K562 (cell line): ENCODE data around the gene JRKL. TPM values are rescaled to one million over a fixed set of nuclear protein-coding genes. Genes with fewer than 3 reads are reported as not detected.

Experiments
- HNRNPLL ChIP-seq: fragments of 200-400 bp; formaldehyde crosslinking; IDR thresholded peaks from 2 replicates; pipeline ENCODE4 v1.6.1; 2017; ENCODE audit warnings: low read length, low read depth, mild to moderate bottlenecking; ENCODE audit not compliant: poor library complexity, severe bottlenecking
- ILK ChIP-seq: fragments of 450-650 bp; IDR thresholded peaks from 2 replicates; pipeline ENCODE4 v1.6.1; 2016; ENCODE audit warnings: missing genetic modification characterization, low read depth, mild to moderate bottlenecking, missing compliant biosample characterization, moderate library complexity, borderline replicate concordance
- JUNB ChIP-seq: fragments of 450-650 bp; formaldehyde crosslinking; conservative IDR thresholded peaks from 2 replicates; pipeline ENCODE4 v1.4.0; 2020; ENCODE audit warnings: mild to moderate bottlenecking
- KDM1A ChIP-seq, 2 experiments: fragments of 450-650 bp; IDR thresholded peaks; 2 replicates each; pipeline ENCODE4 v1.6.1; 2016; ENCODE audit warnings: mild to moderate bottlenecking in 2 of 2
- NR2C2 ChIP-seq, 2 experiments: fragments of 200-800 bp in 1 of 2; sonication (Bioruptor generic) in 1 of 2; sonication (generic) in 1 of 2; formaldehyde crosslinking in 1 of 2; IDR thresholded peaks; 2 replicates each; pipeline versions ENCODE4 v1.6.1 to v1.8.0; 2016 to 2022; ENCODE audit warnings: mild to moderate bottlenecking in 1 of 2, missing compliant biosample characterization in 1 of 2, missing genetic modification characterization in 1 of 2, missing genetic modification reagents in 1 of 2
- NR4A1 ChIP-seq, 2 experiments: fragments of 250-450 bp in 1 of 2; fragments of 450-650 bp in 1 of 2; sonication (Bioruptor Pico) in 1 of 2; IDR thresholded peaks; 2 replicates each; pipeline versions ENCODE4 v1.4.0 to v1.6.1; 2016 to 2020; ENCODE audit warnings: mild to moderate bottlenecking in 2 of 2, missing compliant biosample characterization in 1 of 2, missing genetic modification characterization in 1 of 2, moderate library complexity in 1 of 2
- ZNF133 ChIP-seq: fragments of 250-450 bp; sonication (Bioruptor Pico); IDR thresholded peaks from 2 replicates; pipeline ENCODE4 v1.4.0; 2020; ENCODE audit warnings: mild to moderate bottlenecking
- ZNF253 ChIP-seq: fragments of 250-450 bp; sonication (Bioruptor Pico); conservative IDR thresholded peaks from 2 replicates; pipeline ENCODE4 v1.6.1; 2021; ENCODE audit warnings: mild to moderate bottlenecking
- ZNF311 ChIP-seq: fragments of 250-450 bp; sonication (Bioruptor Pico); IDR thresholded peaks from 2 replicates; pipeline ENCODE4 v1.4.0; 2020; ENCODE audit warnings: mild to moderate bottlenecking, moderate library complexity
- ZNF780A ChIP-seq: fragments of 250-450 bp; sonication (Bioruptor Pico); IDR thresholded peaks from 2 replicates; pipeline ENCODE4 v1.5.0; 2021; ENCODE audit warnings: mild to moderate bottlenecking
- polyA plus RNA-seq, 8 experiments: library from polyadenylated mRNA; depleted of rRNA in 4 of 8; stranded (reverse) in 5 of 8; unstranded in 3 of 8; fragments of >200 nt; fragmentation: Nextera tagmentation in 2 of 8; fragmentation: Illumina TruSeq in 1 of 8; extraction: Ambion mirVana in 2 of 8; extraction: Trizol in 1 of 8; gene quantifications; 2 replicates each; pipeline versions ENCODE4 v1.2.1 to v1.2.3, GENCODE V29; 2011 to 2014; ENCODE audit warnings: inconsistent platforms in 1 of 8, missing spikeins in 1 of 8
- total RNA-seq, 7 experiments: library from RNA; depleted of rRNA in 6 of 7; stranded (reverse); fragments of >200 nt in 6 of 7; fragmentation: Illumina TruSeq in 2 of 7; extraction: Trizol in 2 of 7; gene quantifications; 2 replicates each; pipeline versions ENCODE4 v1.2.1 to v1.2.3, GENCODE V29; 2011 to 2021; ENCODE audit warnings: low replicate concordance in 1 of 7
- TF ChIP-seq, protein P1 (sequence below), 2 experiments: fragments of 450-650 bp in 1 of 2; sonication (generic) in 1 of 2; formaldehyde crosslinking in 1 of 2; IDR thresholded peaks; 2 replicates each; pipeline versions ENCODE4 v1.7.1 to v1.9.0; 2016 to 2022; ENCODE audit warnings: inconsistent platforms in 1 of 2, mild to moderate bottlenecking in 1 of 2, missing genetic modification reagents in 1 of 2
- TF ChIP-seq, protein P2 (sequence below): fragments of 250-450 bp; sonication (Bioruptor Pico); IDR thresholded peaks from 2 replicates; pipeline ENCODE4 v1.9.0; 2021; ENCODE audit warnings: mild to moderate bottlenecking
- TF ChIP-seq, protein P3 (sequence below): fragments of 450-650 bp; formaldehyde crosslinking; IDR thresholded peaks from 2 replicates; pipeline ENCODE4 v1.4.0; 2022; ENCODE audit warnings: missing genetic modification characterization
- TF ChIP-seq, protein P4 (sequence below): sonication (generic); formaldehyde crosslinking; IDR thresholded peaks from 2 replicates; pipeline ENCODE4 v1.8.0; 2022; ENCODE audit warnings: missing genetic modification reagents, mild to moderate bottlenecking, borderline replicate concordance

The JRKL gene
- total and polyA plus RNA-seq, 9 of the 15 experiments (the other 6 are each of a cell fraction or from before 2014, with no cell fraction given), result 4.5 to 14.8 (median 8.5) TPM

DNA sequence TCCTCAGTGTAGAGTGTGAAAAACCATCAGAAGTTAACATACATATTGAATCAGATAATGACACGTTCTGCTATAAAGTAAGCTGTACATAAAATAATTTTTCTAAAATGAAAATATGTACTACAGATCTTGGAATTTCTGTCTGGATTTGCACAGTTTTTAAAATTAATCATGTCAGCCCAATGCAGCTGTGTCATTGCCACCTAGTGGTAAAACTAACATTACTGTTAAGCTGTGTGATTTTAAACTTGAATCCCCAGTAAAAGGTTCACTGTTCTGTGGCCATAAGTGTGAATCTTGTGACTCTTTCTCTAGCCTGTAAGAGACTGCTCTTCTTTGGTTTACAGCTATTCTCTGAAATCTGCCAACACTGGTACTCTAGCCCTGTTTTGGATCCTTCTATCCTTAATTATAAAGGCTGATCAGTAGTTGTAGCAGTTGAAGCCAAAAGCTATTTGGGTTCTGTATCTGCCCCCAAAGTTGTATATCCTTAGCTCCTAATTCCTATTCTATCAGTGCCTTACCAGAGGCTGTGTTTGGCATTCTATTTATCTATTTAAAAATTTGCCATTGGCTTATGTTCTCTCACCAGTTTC is 4.0 kb downstream of the JRKL start (continued):
- TF ChIP-seq, protein P1, sequence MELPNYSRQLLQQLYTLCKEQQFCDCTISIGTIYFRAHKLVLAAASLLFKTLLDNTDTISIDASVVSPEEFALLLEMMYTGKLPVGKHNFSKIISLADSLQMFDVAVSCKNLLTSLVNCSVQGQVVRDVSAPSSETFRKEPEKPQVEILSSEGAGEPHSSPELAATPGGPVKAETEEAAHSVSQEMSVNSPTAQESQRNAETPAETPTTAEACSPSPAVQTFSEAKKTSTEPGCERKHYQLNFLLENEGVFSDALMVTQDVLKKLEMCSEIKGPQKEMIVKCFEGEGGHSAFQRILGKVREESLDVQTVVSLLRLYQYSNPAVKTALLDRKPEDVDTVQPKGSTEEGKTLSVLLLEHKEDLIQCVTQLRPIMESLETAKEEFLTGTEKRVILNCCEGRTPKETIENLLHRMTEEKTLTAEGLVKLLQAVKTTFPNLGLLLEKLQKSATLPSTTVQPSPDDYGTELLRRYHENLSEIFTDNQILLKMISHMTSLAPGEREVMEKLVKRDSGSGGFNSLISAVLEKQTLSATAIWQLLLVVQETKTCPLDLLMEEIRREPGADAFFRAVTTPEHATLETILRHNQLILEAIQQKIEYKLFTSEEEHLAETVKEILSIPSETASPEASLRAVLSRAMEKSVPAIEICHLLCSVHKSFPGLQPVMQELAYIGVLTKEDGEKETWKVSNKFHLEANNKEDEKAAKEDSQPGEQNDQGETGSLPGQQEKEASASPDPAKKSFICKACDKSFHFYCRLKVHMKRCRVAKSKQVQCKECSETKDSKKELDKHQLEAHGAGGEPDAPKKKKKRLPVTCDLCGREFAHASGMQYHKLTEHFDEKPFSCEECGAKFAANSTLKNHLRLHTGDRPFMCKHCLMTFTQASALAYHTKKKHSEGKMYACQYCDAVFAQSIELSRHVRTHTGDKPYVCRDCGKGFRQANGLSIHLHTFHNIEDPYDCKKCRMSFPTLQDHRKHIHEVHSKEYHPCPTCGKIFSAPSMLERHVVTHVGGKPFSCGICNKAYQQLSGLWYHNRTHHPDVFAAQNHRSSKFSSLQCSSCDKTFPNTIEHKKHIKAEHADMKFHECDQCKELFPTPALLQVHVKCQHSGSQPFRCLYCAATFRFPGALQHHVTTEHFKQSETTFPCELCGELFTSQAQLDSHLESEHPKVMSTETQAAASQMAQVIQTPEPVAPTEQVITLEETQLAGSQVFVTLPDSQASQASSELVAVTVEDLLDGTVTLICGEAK (IDR thresholded peaks at IDR 0.05), result no peak
- TF ChIP-seq, protein P1 (CRISPR knock-in tag; IDR thresholded peaks at IDR 0.05), result no peak
- no peak for TF ChIP-seq ZNF253
- no peak for TF ChIP-seq HNRNPLL
- no peak for TF ChIP-seq JUNB (CRISPR knock-in tag)
- TF ChIP-seq, protein P2, sequence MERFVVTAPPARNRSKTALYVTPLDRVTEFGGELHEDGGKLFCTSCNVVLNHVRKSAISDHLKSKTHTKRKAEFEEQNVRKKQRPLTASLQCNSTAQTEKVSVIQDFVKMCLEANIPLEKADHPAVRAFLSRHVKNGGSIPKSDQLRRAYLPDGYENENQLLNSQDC (CRISPR knock-in tag), result no peak
- TF ChIP-seq ILK (tag), result no peak
- no peak for TF ChIP-seq ZNF780A (CRISPR knock-in tag)
- TF ChIP-seq, protein P3, sequence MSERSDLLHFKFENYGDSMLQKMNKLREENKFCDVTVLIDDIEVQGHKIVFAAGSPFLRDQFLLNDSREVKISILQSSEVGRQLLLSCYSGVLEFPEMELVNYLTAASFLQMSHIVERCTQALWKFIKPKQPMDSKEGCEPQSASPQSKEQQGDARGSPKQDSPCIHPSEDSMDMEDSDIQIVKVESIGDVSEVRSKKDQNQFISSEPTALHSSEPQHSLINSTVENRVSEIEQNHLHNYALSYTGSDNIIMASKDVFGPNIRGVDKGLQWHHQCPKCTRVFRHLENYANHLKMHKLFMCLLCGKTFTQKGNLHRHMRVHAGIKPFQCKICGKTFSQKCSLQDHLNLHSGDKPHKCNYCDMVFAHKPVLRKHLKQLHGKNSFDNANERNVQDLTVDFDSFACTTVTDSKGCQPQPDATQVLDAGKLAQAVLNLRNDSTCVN (CRISPR knock-in tag), result no peak
- TF ChIP-seq KDM1A (IDR thresholded peaks at IDR 0.05), result no peak
- TF ChIP-seq NR4A1 (CRISPR knock-in tag; IDR thresholded peaks at IDR 0.05), result no peak
- TF ChIP-seq NR4A1 (tag; IDR thresholded peaks at IDR 0.05), result no peak
- TF ChIP-seq NR2C2 (CRISPR knock-in tag; IDR thresholded peaks at IDR 0.05), result no peak
- TF ChIP-seq NR2C2 (tag; IDR thresholded peaks at IDR 0.05), result no peak
- TF ChIP-seq ZNF133 (CRISPR knock-in tag), result no peak
- no peak for TF ChIP-seq ZNF311 (CRISPR knock-in tag)
- TF ChIP-seq, protein P4, sequence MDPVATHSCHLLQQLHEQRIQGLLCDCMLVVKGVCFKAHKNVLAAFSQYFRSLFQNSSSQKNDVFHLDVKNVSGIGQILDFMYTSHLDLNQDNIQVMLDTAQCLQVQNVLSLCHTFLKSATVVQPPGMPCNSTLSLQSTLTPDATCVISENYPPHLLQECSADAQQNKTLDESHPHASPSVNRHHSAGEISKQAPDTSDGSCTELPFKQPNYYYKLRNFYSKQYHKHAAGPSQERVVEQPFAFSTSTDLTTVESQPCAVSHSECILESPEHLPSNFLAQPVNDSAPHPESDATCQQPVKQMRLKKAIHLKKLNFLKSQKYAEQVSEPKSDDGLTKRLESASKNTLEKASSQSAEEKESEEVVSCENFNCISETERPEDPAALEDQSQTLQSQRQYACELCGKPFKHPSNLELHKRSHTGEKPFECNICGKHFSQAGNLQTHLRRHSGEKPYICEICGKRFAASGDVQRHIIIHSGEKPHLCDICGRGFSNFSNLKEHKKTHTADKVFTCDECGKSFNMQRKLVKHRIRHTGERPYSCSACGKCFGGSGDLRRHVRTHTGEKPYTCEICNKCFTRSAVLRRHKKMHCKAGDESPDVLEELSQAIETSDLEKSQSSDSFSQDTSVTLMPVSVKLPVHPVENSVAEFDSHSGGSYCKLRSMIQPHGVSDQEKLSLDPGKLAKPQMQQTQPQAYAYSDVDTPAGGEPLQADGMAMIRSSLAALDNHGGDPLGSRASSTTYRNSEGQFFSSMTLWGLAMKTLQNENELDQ (CRISPR knock-in tag), result no peak
